HG03571 (cell line): ENCODE results near the gene SLC35G6.

Experiments
- ATAC-seq: cut with Tn5 transposase; IDR thresholded peaks from one replicate; pipeline ENCODE4 v1.9.1; 2021; ENCODE audit not compliant: unreplicated experiment

SLC35G6 gene

GRCh38 chr17:7502171-7502847, 21.1 kb downstream of the SLC35G6 start:
- ATAC-seq = no peak

GRCh38 chr17:7502987-7503386, 21.7 kb downstream of the SLC35G6 start:
- ATAC-seq = no peak

GRCh38 chr17:7503521-7503920, 22.3 kb downstream of the SLC35G6 start:
- no peak for ATAC-seq

GRCh38 chr17:7508145-7508544, 26.9 kb downstream of the SLC35G6 start:
- ATAC-seq = no peak

- ATAC-seq = no peak
Observed at GRCh38 chr17:7508846-7509245, 27.6 kb downstream of the SLC35G6 start.

- ATAC-seq = no peak
Observed at GRCh38 chr17:7509937-7510336, 28.7 kb downstream of the SLC35G6 start.

GRCh38 chr17:7511108-7511507, 29.9 kb downstream of the SLC35G6 start:
- ATAC-seq = no peak

- ATAC-seq = no peak
Observed at GRCh38 chr17:7512105-7512504, 30.9 kb downstream of the SLC35G6 start.

GRCh38 chr17:7512824-7513540, 31.7 kb downstream of the SLC35G6 start:
- no peak for ATAC-seq

- ATAC-seq = no peak
Observed at GRCh38 chr17:7513850-7514419, 32.7 kb downstream of the SLC35G6 start.

- ATAC-seq = no peak
Observed at GRCh38 chr17:7515911-7516610, 34.8 kb downstream of the SLC35G6 start.

GRCh38 chr17:7523033-7523432, 41.8 kb downstream of the SLC35G6 start:
- no peak for ATAC-seq

- ATAC-seq = no peak
Observed at GRCh38 chr17:7528842-7529241, 47.6 kb downstream of the SLC35G6 start.

- ATAC-seq = no peak
Observed at GRCh38 chr17:7530023-7530900, 49.0 kb downstream of the SLC35G6 start.
